ENCODE data around the gene OR52R1.
"Not testable (repeated sequence)": the region's sequence is repeated elsewhere in the genome, so short reads cannot be mapped to it uniquely, and the experiment has no call there.

OR52R1 gene

DNA sequence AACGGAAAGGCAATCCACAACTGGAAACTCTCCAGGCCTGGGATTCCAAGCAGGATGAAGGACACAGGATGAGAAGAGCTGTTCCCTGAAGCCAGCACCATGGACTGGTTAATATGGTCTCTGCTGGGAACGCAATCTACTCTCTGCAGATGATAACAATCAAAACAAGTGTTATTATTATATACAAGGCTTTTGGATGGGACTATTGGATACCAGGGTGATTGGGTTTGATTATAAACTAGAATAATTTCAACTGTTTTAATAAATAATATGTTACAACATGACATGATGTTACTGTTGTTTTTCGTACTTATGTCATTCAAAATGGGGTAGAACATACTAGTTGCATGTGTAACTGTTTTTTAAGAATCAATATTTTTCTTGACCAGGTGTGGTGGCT lies at the start of gene OR52R1:
TSS of gene OR52R1 (minus strand) at position 101 of the 400 bp plus-strand sequence. CDS start at position 101, 0 bp downstream.
- DNase-seq (ENCODE audit: low read depth in 1 of 2, low spot score in 1 of 2): no peak

DNA sequence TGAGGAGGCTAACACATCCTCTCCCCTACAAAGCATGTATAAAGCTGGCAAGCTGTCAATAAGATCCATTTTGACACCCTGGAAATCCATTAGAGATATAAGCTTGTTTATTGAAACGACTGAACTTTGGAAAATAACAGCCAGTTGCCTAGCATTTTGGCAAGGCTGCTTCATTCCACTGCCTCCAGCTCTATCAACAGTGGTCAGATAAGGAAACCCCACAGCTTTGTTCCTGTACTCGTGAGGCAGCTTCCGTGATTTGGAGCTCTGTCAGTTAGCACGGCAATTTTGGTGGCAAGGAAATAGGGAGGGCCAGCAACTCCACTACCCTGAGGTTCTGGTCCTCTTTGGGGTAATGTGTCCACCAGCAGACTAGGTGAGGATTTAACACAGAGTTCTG lies 46.9 kb upstream of the OR52R1 start:
- DNase-seq (ENCODE audit: low read depth in 1 of 2, low spot score in 1 of 2): no peak

GRCh38 chr11:4848908-4849532 lies 44.8 kb upstream of the OR52R1 start, which contains the start of gene OR51S1:
OR51S1 (minus strand) TSS chr11:4849208; CDS start chr11:4849208, 0 bp downstream.
- no peak for DNase-seq (ENCODE audit: low read depth in 1 of 2, low spot score in 1 of 2)

- DNase-seq (ENCODE audit: low read depth in 1 of 2, low spot score in 1 of 2): no peak
Observed at GRCh38 chr11:4839851-4840549, 35.8 kb upstream of the OR52R1 start.

GRCh38 chr11:4830909-4831308 lies 26.7 kb upstream of the OR52R1 start:
- no peak for DNase-seq (ENCODE audit: low read depth in 1 of 2, low spot score in 1 of 2)

- no peak for DNase-seq (ENCODE audit: low read depth in 1 of 2, low spot score in 1 of 2)
Observed at GRCh38 chr11:4830346-4830745, 26.2 kb upstream of the OR52R1 start.

- no peak for DNase-seq (ENCODE audit: low read depth in 1 of 2, low spot score in 1 of 2)
Observed at GRCh38 chr11:4826425-4826824, 22.2 kb upstream of the OR52R1 start.

GRCh38 chr11:4825132-4825531 lies 21.0 kb upstream of the OR52R1 start:
- DNase-seq (ENCODE audit: low read depth in 1 of 2, low spot score in 1 of 2): no peak

DNA sequence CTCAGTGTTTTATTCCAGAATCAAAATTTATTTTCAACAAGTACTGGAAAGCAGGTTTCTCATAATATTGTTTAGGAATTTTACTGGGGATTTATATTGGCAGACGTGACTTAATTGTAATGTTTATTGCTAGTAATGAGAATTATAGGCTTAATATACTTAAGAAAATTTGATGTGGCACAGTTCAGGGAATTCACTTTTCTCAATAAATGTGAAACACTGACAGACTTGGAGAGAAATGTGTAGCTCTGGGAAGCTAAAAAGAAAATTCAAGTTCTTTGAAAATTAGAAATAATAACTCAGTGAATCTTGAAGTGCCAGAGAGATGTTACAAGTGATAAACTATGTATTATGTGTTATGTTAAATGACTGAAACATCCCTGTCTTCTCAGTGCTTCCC lies 16.8 kb upstream of the OR52R1 start, which contains the start of gene OR51F2:
TSS of gene OR51F2 (plus strand) at position 301 of the 400 bp plus-strand sequence. CDS start 101 bp downstream, outside the sequence.
- DNase-seq (ENCODE audit: low read depth in 1 of 2, low spot score in 1 of 2): no peak

- DNase-seq (ENCODE audit: low read depth in 1 of 2, low spot score in 1 of 2): no peak
Observed at GRCh38 chr11:4809246-4809645, 5.1 kb upstream of the OR52R1 start.

GRCh38 chr11:4808476-4808875 lies 4.3 kb upstream of the OR52R1 start:
- no peak for DNase-seq (ENCODE audit: low read depth in 1 of 2, low spot score in 1 of 2)

- not testable (repeated sequence) for DNase-seq (ENCODE audit: low read depth in 1 of 2, low spot score in 1 of 2)
Observed at GRCh38 chr11:4801316-4801715, 2.9 kb downstream of the OR52R1 start.

DNA sequence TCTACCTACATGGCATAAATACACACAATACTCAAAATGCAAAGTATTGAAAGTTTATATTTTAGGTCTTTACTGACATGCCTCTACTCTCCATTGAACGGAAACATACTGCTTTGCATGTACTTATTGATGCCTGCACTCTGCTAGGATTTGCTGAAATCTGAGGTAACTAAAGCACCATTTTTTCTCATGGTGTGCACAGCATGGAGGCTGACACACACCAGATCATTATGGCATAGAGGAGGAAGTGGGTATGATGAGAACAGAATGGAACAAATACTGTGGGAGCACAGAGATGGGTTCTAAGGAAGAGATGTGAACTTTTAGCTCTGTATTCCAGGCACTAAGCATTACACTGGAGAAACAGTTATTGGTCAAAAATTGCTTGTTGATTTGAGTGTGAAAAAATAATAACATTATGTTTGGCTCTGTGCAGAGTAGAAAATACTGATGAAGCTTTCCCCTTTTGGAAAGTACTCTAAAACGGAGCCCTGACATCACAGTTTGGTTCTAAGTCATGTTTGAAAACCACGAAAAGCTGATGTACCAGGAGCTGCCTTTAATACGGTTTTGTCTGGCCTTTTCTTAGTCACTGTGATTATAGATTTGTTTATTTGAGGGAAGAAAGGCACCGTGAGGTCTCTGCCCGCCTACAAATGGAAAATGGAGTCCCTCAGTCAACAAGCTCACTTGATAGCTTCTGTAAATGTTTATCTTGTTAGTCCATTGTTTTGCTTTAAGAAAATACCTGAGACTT lies 5.6 kb downstream of the OR52R1 start:
- no peak for DNase-seq (ENCODE audit: low read depth in 1 of 2, low spot score in 1 of 2)

GRCh38 chr11:4797206-4797605 lies 7.0 kb downstream of the OR52R1 start:
- DNase-seq (ENCODE audit: low read depth in 1 of 2, low spot score in 1 of 2): no peak

DNA sequence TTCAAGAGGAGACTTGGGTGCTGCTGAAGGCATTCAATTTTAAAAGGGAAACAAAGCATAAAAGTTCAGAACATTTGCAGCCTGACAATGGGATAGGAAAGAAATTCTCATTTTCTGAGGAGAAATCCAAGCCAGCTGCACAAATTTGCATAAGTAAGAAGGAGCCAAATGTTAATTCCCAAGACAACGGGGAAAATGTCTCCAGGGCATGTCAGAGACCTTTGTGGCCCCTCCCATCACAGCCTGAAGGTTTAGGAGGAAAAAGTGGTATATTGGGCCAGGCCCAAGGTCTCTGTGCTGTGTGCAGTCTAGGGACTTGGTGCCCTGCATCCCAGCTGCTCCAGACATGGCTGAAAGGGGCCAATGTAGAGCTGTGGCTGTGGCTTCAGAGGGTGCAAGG lies 21.7 kb downstream of the OR52R1 start:
- DNase-seq (ENCODE audit: low read depth in 1 of 2, low spot score in 1 of 2): no peak

DNA sequence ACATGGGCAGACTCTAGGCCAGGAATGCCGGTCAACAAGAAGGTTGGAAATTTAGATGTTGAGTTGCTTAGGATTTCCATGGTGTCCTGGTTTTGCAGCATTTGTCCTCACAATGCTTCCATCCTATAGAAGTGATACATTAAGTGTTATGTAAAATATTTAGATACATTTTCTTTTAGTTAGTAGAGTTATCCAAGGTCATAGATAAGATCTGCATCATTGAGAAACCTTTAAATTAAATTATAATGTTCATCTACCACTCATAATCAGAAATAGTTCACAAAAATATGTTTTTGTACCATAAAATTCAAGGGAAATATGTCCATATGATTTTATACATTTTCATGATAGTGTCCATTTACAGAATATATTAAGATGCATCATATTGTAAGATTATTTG lies 34.3 kb downstream of the OR52R1 start, which contains the start of gene OR51F1:
TSS of gene OR51F1 (minus strand) at position 101 of the 400 bp plus-strand sequence. CDS start at position 101, 0 bp downstream.
- DNase-seq (ENCODE audit: low read depth in 1 of 2, low spot score in 1 of 2): no peak

- DNase-seq (ENCODE audit: low read depth in 1 of 2, low spot score in 1 of 2): no peak
Observed at GRCh38 chr11:4768094-4768493, 36.1 kb downstream of the OR52R1 start.

GRCh38 chr11:4766420-4767043 lies 37.6 kb downstream of the OR52R1 start:
- DNase-seq (ENCODE audit: low read depth in 1 of 2, low spot score in 1 of 2): no peak

DNA sequence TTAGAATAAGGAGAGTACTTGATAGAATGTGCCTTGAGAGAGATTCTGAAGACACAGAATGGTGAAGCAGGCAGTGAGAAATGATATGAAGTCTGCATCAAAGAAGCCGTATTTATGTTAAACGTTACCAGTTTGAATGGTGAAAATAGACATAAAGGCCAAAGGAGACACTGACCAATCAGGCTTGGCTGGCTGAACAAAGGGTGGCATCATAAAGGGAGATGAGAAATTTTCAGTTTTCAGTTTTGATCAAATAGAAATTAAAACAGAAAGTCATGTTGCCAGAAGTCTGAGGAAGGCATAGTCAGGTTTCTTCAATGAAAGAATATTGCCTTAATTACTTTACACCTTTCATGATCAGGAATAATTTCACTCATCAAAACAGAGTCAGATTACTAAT lies 41.1 kb downstream of the OR52R1 start:
- no peak for DNase-seq (ENCODE audit: low read depth in 1 of 2, low spot score in 1 of 2)
